Endothelial cell of umbilical vein (primary cell): ENCODE measurements around the gene NCS1. TPM values are rescaled to one million over a fixed set of nuclear protein-coding genes. Genes with fewer than 3 reads are reported as not detected.

Experiments
- BruUV-seq: library from RNA; stranded (reverse); fragments of 400-500 nt; replicated peaks from 2 replicates; lab custom pipeline; 2021; lab: Mats Ljungman, UMichigan
- CTCF ChIA-PET: fragments of 300-600, 350-600 bp; sonication (Branson Sonifier 250); formaldehyde crosslinking; loops from one replicate; lab custom pipeline; 2021; ENCODE audit warnings: antibody characterized with exemption, inconsistent platforms; lab: Charles Lee
- POLR2A ChIA-PET: fragments of 300-600, 350-600 bp; sonication (Branson Sonifier 250); formaldehyde crosslinking; loops from one replicate; lab custom pipeline; 2021; ENCODE audit warnings: antibody characterized with exemption, inconsistent platforms; lab: Charles Lee
- DNase-seq: peaks from one replicate; pipeline ENCODE4 v3.0.0-alpha.2; 2011; ENCODE audit warnings: low read depth, low spot score
- FAIRE-seq: peaks from 2 replicates; lab custom pipeline; 2011; peaks lifted over from hg19 to GRCh38; lab: Jason Lieb, UNC
- H2AFZ ChIP-seq: 2 replicates; pipeline ENCODE4 v1.6.0; 2012; ENCODE audit warnings: low read depth, low read length, control low read depth, inconsistent platforms
- H3K27ac ChIP-seq: 2 replicates; pipeline ENCODE4 v1.5.1; 2011; ENCODE audit warnings: low read depth, mild to moderate bottlenecking, control low read depth, low read length, moderate library complexity; ENCODE audit not compliant: insufficient read depth
- H3K27me3 ChIP-seq, 2 experiments: 2 replicates each; pipeline versions ENCODE4 v1.6.0 to v1.6.1; 2011; ENCODE audit warnings: low read length in 2 of 2, mixed read lengths in 1 of 2; ENCODE audit not compliant: control insufficient read depth in 2 of 2, insufficient read depth in 2 of 2
- H3K36me3 ChIP-seq, 2 experiments: 2 replicates in 1 of 2; 3 replicates in 1 of 2; pipeline ENCODE4 v1.5.1; 2011; ENCODE audit warnings: low read length in 2 of 2, mild to moderate bottlenecking in 1 of 2, moderate library complexity in 1 of 2; ENCODE audit not compliant: control insufficient read depth in 2 of 2, insufficient read depth in 2 of 2; ENCODE audit errors: extremely low read depth in 1 of 2
- H3K4me1 ChIP-seq: 3 replicates; pipeline ENCODE4 v1.5.1; 2011; ENCODE audit warnings: mild to moderate bottlenecking, low read length; ENCODE audit not compliant: control insufficient read depth, insufficient read depth; ENCODE audit errors: extremely low read depth
- H3K4me2 ChIP-seq: 2 replicates; pipeline ENCODE4 v1.6.1; 2011; ENCODE audit warnings: low read length, control low read depth, mixed read lengths; ENCODE audit not compliant: insufficient read depth
- H3K4me3 ChIP-seq, 3 experiments: fragments of 200-600 bp in 1 of 3; sonication (generic), shearing (Covaris generic) in 1 of 3; replicated peaks in 1 of 3; 2 replicates each; pipeline ENCODE4 v1.5.1; 2011 to 2016; ENCODE audit warnings: control low read depth in 3 of 3, low read length in 3 of 3, mild to moderate bottlenecking in 2 of 3, inconsistent platforms in 1 of 3, low read depth in 1 of 3, moderate library complexity in 1 of 3; ENCODE audit not compliant: insufficient read depth in 1 of 3
- H3K79me2 ChIP-seq: 2 replicates; pipeline ENCODE4 v1.6.0; 2012; ENCODE audit warnings: low read length, inconsistent platforms; ENCODE audit not compliant: control insufficient read depth, insufficient read depth
- H3K9ac ChIP-seq: replicated peaks from 2 replicates; pipeline ENCODE3; 2011; ENCODE audit warnings: low read length, control low read depth; ENCODE audit not compliant: insufficient read depth; ENCODE audit errors: extremely low read depth
- H3K9me1 ChIP-seq: replicated peaks from 3 replicates; pipeline ENCODE4 v1.6.0; 2011; ENCODE audit warnings: mild to moderate bottlenecking, low read length; ENCODE audit not compliant: control insufficient read depth, insufficient read depth; ENCODE audit errors: extremely low read depth
- H3K9me3 ChIP-seq: replicated peaks from 2 replicates; pipeline ENCODE4 v1.5.1; 2012; ENCODE audit warnings: low read length, inconsistent platforms; ENCODE audit not compliant: control insufficient read depth, insufficient read depth
- H4K20me1 ChIP-seq: replicated peaks from 2 replicates; pipeline ENCODE3; 2011; ENCODE audit warnings: mild to moderate bottlenecking, low read length; ENCODE audit not compliant: control insufficient read depth, insufficient read depth; ENCODE audit errors: extremely low read depth
- EZH2 ChIP-seq: IDR thresholded peaks from 2 replicates; pipeline ENCODE4 v1.6.1; 2012; ENCODE audit warnings: borderline replicate concordance, low read depth, mild to moderate bottlenecking, moderate library complexity, low read length, inconsistent platforms; ENCODE audit not compliant: severe bottlenecking
- FOS ChIP-seq: IDR thresholded peaks from 2 replicates; pipeline ENCODE4 v1.6.1; 2011; ENCODE audit warnings: mild to moderate bottlenecking, low read length, moderate library complexity, borderline replicate concordance; ENCODE audit not compliant: insufficient read depth
- GATA2 ChIP-seq: IDR thresholded peaks from 2 replicates; pipeline ENCODE4 v1.7.0; 2011; ENCODE audit warnings: low read depth, mild to moderate bottlenecking, moderate library complexity, mixed read lengths, low read length; ENCODE audit not compliant: insufficient read length, insufficient read depth
- JUN ChIP-seq: IDR thresholded peaks from 2 replicates; pipeline ENCODE4 v1.6.1; 2011; ENCODE audit warnings: borderline replicate concordance, low read depth; ENCODE audit not compliant: insufficient read length, insufficient read depth
- MYC ChIP-seq: IDR thresholded peaks from one replicate; pipeline ENCODE4 v1.6.1; 2011; ENCODE audit warnings: mild to moderate bottlenecking, low read depth, low read length
- POLR2A ChIP-seq: IDR thresholded peaks from 2 replicates; pipeline ENCODE4 v1.6.1; 2012; ENCODE audit warnings: low read depth, mild to moderate bottlenecking, control low read depth, low read length
- POLR2AphosphoS5 ChIP-seq: IDR thresholded peaks from 2 replicates; pipeline ENCODE4 v1.6.1; 2012; ENCODE audit warnings: low read depth, mild to moderate bottlenecking, control low read depth, low read length, moderate library complexity; ENCODE audit not compliant: insufficient read depth
- dilution Hi-C: fragments of 300-500 bp; cut with MboI; formaldehyde crosslinking; loops from one replicate; pipeline ENCODE4 v1.15.0; 2019; ENCODE audit warnings: low sequenced_read_pairs; ENCODE audit not compliant: extremely low pct_ligation_motif_present
- intact Hi-C: fragments of 100-400 bp; cut with micrococcal nuclease; formaldehyde crosslinking; loops from one replicate; pipeline ENCODE4 v1.10.0; 2022
- polyA plus RNA-seq, 4 experiments: library from polyadenylated mRNA; depleted of rRNA in 3 of 4; stranded (reverse) in 3 of 4; unstranded in 1 of 4; fragments of >200 nt; gene quantifications; 2 replicates each; pipeline versions ENCODE4 v1.2.1 to v1.2.3, GENCODE V29; 2011 to 2012; ENCODE audit warnings: missing spikeins in 1 of 4
- total RNA-seq: library from RNA; stranded (reverse); gene quantifications from 2 replicates; pipeline ENCODE4 v1.2.3, GENCODE V29; 2021
- TF ChIP-seq, protein P1 (sequence below): IDR thresholded peaks from 2 replicates; pipeline ENCODE4 v1.6.1; 2011; ENCODE audit not compliant: insufficient read depth, insufficient read length
- TF ChIP-seq, protein P2 (sequence below), 2 donors: IDR thresholded peaks; 1 replicate in 1 of 2; 2 replicates in 1 of 2; pipeline ENCODE4 v1.5.1; 2011; ENCODE audit warnings: low read length in 2 of 2, mild to moderate bottlenecking in 2 of 2, moderate library complexity in 2 of 2, control low read depth in 1 of 2, inconsistent platforms in 1 of 2, low read depth in 1 of 2; ENCODE audit not compliant: insufficient read depth in 1 of 2; ENCODE audit errors: extremely low read depth in 1 of 2

Gene NCS1
- total and polyA plus RNA-seq, 2 donors (not counting 3 experiments of a cell fraction or from before 2014, with no cell fraction given): 53.6 to 77.4 TPM

- CTCF ChIA-PET: interaction anchor here (1.0 to 3.2 kb wide), 3 partner anchors 81 to 131 kb away, joined by 3 to 54 read pairs (median 5); no protein-coding TSS in a partner anchor
- no TSS peak for BruUV-seq
- Histone ChIP-seq H3K4me1 (peaks cover 8% of the 10 kb centered on the region), H2AFZ (no peak overlapping the region), H3K79me2 (no peaks in the 10 kb centered on the region), H3K36me3 (peaks cover 4 to 10% of the 10 kb centered on the region in 2 experiments), H3K4me3 (no peak overlapping the region), H4K20me1 (no peaks in the 10 kb centered on the region), H3K9me1 (no peaks in the 10 kb centered on the region), H3K9ac (no peak overlapping the region), H3K4me2 (no peak overlapping the region), H3K9me3 (no peaks in the 10 kb centered on the region), H3K27me3 (no peaks in the 10 kb centered on the region), H3K27ac (no peak overlapping the region)
- dilution Hi-C loops (no loop called here), intact Hi-C loops (loop anchor here (10.0 kb wide), 1 partner anchor 353 kb away; no protein-coding TSS in a partner anchor)
- POLR2A ChIA-PET: no interaction called here
- DNase-seq: no peak
- no peak for TF ChIP-seq POLR2AphosphoS5
- TF ChIP-seq, protein P1, sequence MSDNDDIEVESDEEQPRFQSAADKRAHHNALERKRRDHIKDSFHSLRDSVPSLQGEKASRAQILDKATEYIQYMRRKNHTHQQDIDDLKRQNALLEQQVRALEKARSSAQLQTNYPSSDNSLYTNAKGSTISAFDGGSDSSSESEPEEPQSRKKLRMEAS: no peak
- no peak for TF ChIP-seq MYC
- TF ChIP-seq JUN: no peak
- no peak for TF ChIP-seq GATA2
- TF ChIP-seq, protein P2, sequence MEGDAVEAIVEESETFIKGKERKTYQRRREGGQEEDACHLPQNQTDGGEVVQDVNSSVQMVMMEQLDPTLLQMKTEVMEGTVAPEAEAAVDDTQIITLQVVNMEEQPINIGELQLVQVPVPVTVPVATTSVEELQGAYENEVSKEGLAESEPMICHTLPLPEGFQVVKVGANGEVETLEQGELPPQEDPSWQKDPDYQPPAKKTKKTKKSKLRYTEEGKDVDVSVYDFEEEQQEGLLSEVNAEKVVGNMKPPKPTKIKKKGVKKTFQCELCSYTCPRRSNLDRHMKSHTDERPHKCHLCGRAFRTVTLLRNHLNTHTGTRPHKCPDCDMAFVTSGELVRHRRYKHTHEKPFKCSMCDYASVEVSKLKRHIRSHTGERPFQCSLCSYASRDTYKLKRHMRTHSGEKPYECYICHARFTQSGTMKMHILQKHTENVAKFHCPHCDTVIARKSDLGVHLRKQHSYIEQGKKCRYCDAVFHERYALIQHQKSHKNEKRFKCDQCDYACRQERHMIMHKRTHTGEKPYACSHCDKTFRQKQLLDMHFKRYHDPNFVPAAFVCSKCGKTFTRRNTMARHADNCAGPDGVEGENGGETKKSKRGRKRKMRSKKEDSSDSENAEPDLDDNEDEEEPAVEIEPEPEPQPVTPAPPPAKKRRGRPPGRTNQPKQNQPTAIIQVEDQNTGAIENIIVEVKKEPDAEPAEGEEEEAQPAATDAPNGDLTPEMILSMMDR (IDR thresholded peaks at IDR 0.05; ENCODE audit: extremely low read depth in 1 of 2, insufficient read depth in 1 of 2, low read depth in 1 of 2, low read length in 2 of 2): no peak
- TF ChIP-seq FOS: no peak
- no peak for TF ChIP-seq POLR2A
- TF ChIP-seq EZH2: no peak
- FAIRE-seq: no peak
Measured at GRCh38 chr9:130237763-130238524, 65.7 kb downstream of the NCS1 start.
